HEK293T (cell line): ENCODE measurements around the gene THRAP3.

Source experiments
- BHLHE40 ChIP-seq: fragments of 450-650 bp; IDR thresholded peaks from 2 replicates; pipeline ENCODE4 v1.6.1; 2016; ENCODE audit warnings: mild to moderate bottlenecking, moderate library complexity, borderline replicate concordance
- ELF4 ChIP-seq: fragments of 450-650 bp; IDR thresholded peaks from 2 replicates; pipeline ENCODE4 v1.6.1; 2017; ENCODE audit warnings: antibody characterized with exemption
- HDGF ChIP-seq: fragments of 450-650 bp; IDR thresholded peaks from 2 replicates; pipeline ENCODE4 v1.6.1; 2017; ENCODE audit warnings: antibody characterized with exemption, borderline replicate concordance
- NFRKB ChIP-seq: fragments of 450-650 bp; IDR thresholded peaks from 2 replicates; pipeline ENCODE4 v1.6.1; 2016; ENCODE audit warnings: mild to moderate bottlenecking, moderate library complexity
- SP1 ChIP-seq: fragments of 450-650 bp; IDR thresholded peaks from 2 replicates; pipeline ENCODE4 v1.6.1; 2017
- SUZ12 ChIP-seq: fragments of 450-650 bp; IDR thresholded peaks from 2 replicates; pipeline ENCODE4 v1.6.1; 2016; ENCODE audit warnings: mild to moderate bottlenecking
- ZNF384 ChIP-seq: fragments of 450-650 bp; IDR thresholded peaks from 2 replicates; pipeline ENCODE4 v1.6.1; 2016

DNA sequence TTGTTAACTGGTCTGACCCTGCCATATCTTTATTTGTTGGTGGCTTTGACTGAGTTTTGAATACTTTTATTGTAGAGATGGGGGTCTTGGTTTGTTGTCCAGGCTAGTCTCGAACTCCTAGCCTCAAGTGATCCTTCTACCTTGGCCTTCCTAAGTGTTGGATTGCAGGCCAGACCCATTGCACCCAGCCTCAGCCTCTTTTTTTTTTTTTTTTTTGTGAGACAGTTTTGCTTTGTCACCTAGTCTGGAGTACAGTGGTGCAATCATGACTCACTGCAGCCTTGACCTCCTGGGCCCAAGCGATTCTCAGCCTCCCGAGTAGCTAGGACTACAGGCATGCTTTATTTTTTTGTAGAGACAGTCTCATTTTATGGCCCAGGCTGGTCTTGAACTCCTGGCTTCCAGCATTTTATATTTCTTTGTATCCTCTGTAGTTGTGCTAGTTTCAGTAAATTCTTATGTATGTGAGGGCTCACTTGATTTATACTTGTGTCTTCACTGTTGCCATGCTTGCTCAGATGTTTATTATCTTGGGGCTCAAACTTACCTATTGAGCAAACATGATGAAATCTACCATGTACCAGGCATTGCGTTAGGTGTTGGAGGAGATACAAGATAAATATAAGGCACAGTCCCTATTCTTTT is 24.1 kb downstream of the THRAP3 start:
- TF ChIP-seq ZNF384 (no peak; the same call in 1 of the 2 replicates), HDGF (no peak), BHLHE40 (no peak), SUZ12 (no peak), SP1 (no peak), NFRKB (no peak), ELF4 (no peak)
